Liver (tissue), 9 donors: ENCODE measurements around the gene NOP16. TPM values are rescaled to one million over a fixed set of nuclear protein-coding genes. Genes with fewer than 3 reads are reported as not detected.

Source experiments
- DNase-seq: peaks from one replicate; pipeline ENCODE4 v3.0.0-alpha.2; 2017; ENCODE audit warnings: low spot score
- H3K27ac ChIP-seq, 2 donors: one replicate each; pipeline ENCODE4 v1.7.0; 2013; ENCODE audit warnings: inconsistent platforms in 2 of 2, low read length in 2 of 2, control low read depth in 1 of 2, low read depth in 1 of 2, mild to moderate bottlenecking in 1 of 2
- H3K27me3 ChIP-seq, 4 donors: one replicate each; pipeline versions ENCODE4 v1.6.1 to v1.7.0; 2013; ENCODE audit warnings: low read length in 3 of 4, inconsistent platforms in 1 of 4, mild to moderate bottlenecking in 1 of 4, moderate library complexity in 1 of 4; ENCODE audit not compliant: control insufficient read depth in 4 of 4, insufficient read depth in 4 of 4
- H3K36me3 ChIP-seq, 4 donors: one replicate each; pipeline versions ENCODE4 v1.6.1 to v1.7.0; 2013; ENCODE audit warnings: low read length in 3 of 4, mild to moderate bottlenecking in 3 of 4, low read depth in 1 of 4, moderate library complexity in 1 of 4; ENCODE audit not compliant: control insufficient read depth in 4 of 4, insufficient read depth in 3 of 4
- H3K4me1 ChIP-seq, 4 donors: one replicate each; pipeline versions ENCODE4 v1.6.1 to v1.7.0; 2013; ENCODE audit warnings: low read length in 3 of 4, mild to moderate bottlenecking in 3 of 4, moderate library complexity in 1 of 4; ENCODE audit not compliant: control insufficient read depth in 4 of 4, insufficient read depth in 4 of 4
- H3K4me3 ChIP-seq, 3 donors: one replicate each; pipeline versions ENCODE4 v1.6.1 to v1.7.0; 2013; ENCODE audit warnings: low read length in 3 of 3, control low read depth in 1 of 3, low read depth in 1 of 3, mild to moderate bottlenecking in 1 of 3
- H3K9ac ChIP-seq, 2 donors: one replicate each; pipeline ENCODE4 v1.7.0; 2013; ENCODE audit warnings: low read length in 2 of 2, mild to moderate bottlenecking in 2 of 2, moderate library complexity in 2 of 2, control low read depth in 1 of 2, low read depth in 1 of 2
- H3K9me3 ChIP-seq, 4 donors: one replicate each; pipeline versions ENCODE4 v1.6.1 to v1.7.0; 2013; ENCODE audit warnings: low read length in 3 of 4; ENCODE audit not compliant: control insufficient read depth in 4 of 4
- ATF3 ChIP-seq: IDR thresholded peaks from 2 replicates; pipeline ENCODE4 v1.6.1; 2016; ENCODE audit warnings: antibody characterized with exemption
- CTCF ChIP-seq: fragments of 150-350 bp; IDR thresholded peaks from 2 replicates; pipeline ENCODE4 v1.5.1; 2017; ENCODE audit warnings: improper control_type of control experiment, low read depth, low read length; ENCODE audit not compliant: missing input control
- EGR1 ChIP-seq, 2 donors: IDR thresholded peaks; 2 replicates each; pipeline ENCODE4 v1.6.1; 2016 to 2018; ENCODE audit warnings: antibody characterized with exemption in 2 of 2, low read depth in 2 of 2
- FOXA1 ChIP-seq: IDR thresholded peaks from 2 replicates; pipeline ENCODE4 v1.6.1; 2016; ENCODE audit warnings: antibody characterized with exemption
- FOXA2 ChIP-seq: IDR thresholded peaks from 2 replicates; pipeline ENCODE4 v1.6.1; 2016; ENCODE audit warnings: antibody characterized with exemption
- HNF4A ChIP-seq, 2 donors: conservative IDR thresholded peaks; 2 replicates each; pipeline ENCODE4 v1.6.1; 2016; ENCODE audit warnings: antibody characterized with exemption in 2 of 2, mild to moderate bottlenecking in 2 of 2
- HNF4G ChIP-seq: IDR thresholded peaks from 2 replicates; pipeline ENCODE4 v1.6.1; 2016; ENCODE audit warnings: antibody characterized with exemption
- JUND ChIP-seq, 2 donors: IDR thresholded peaks; 2 replicates each; pipeline ENCODE4 v1.6.1; 2016; ENCODE audit warnings: antibody characterized with exemption in 2 of 2
- NR2F2 ChIP-seq: IDR thresholded peaks from 2 replicates; pipeline ENCODE4 v1.6.1; 2016; ENCODE audit warnings: antibody characterized with exemption
- RAD21 ChIP-seq, 2 donors: IDR thresholded peaks; 2 replicates each; pipeline ENCODE4 v1.6.1; 2016; ENCODE audit warnings: antibody characterized with exemption in 2 of 2, mild to moderate bottlenecking in 2 of 2
- RXRA ChIP-seq, 2 donors: IDR thresholded peaks; 2 replicates each; pipeline ENCODE4 v1.6.1; 2017 to 2018; ENCODE audit warnings: antibody characterized with exemption in 2 of 2, mild to moderate bottlenecking in 1 of 2
- SP1 ChIP-seq: IDR thresholded peaks from 2 replicates; pipeline ENCODE4 v1.6.1; 2018; ENCODE audit warnings: antibody characterized with exemption, mild to moderate bottlenecking
- TAF1 ChIP-seq: conservative IDR thresholded peaks from 2 replicates; pipeline ENCODE4 v1.6.1; 2016; ENCODE audit warnings: antibody characterized with exemption, mild to moderate bottlenecking
- YY1 ChIP-seq: IDR thresholded peaks from 2 replicates; pipeline ENCODE4 v1.6.1; 2016; ENCODE audit warnings: antibody characterized with exemption, mild to moderate bottlenecking
- ZBTB33 ChIP-seq: IDR thresholded peaks from 2 replicates; pipeline ENCODE4 v1.6.1; 2016; ENCODE audit warnings: antibody characterized with exemption
- WGBS: extraction: QIAGEN DNeasy Blood & Tissue Kit; methylation state at CpG from one replicate; pipeline ENCODE4 v1.1.7; 2013; 5-methylcytosine and 5-hydroxymethylcytosine counted together
- polyA plus RNA-seq, 2 donors: library from polyadenylated mRNA; stranded (reverse) in 1 of 2; unstranded in 1 of 2; fragments of 200-250 nt in 1 of 2; fragments of >200 nt in 1 of 2; fragmentation: Nextera tagmentation in 1 of 2; extraction: Ambion mirVana in 1 of 2; gene quantifications; one replicate each; pipeline versions ENCODE4 v1.2.1 to v1.2.3, GENCODE V29; 2013 to 2015
- total RNA-seq, 2 donors: library from RNA; depleted of rRNA; stranded (reverse); fragments of >200 nt; gene quantifications; one replicate each; pipeline ENCODE4 v1.2.3, GENCODE V29; 2014
- TF ChIP-seq, protein P1 (sequence below): IDR thresholded peaks from 2 replicates; pipeline ENCODE4 v1.6.1; 2016; ENCODE audit warnings: antibody characterized with exemption, mild to moderate bottlenecking
- TF ChIP-seq, protein P2 (sequence below): IDR thresholded peaks from 2 replicates; pipeline ENCODE4 v1.6.1; 2016; ENCODE audit warnings: antibody characterized with exemption
- donor health status: healthy.
- donor health status: healthy.
- donor health status: healthy.
- donor health status: healthy.
- donor health status: healthy.

NOP16 gene
- total and polyA plus RNA-seq, 4 donors: 6.1 to 41.2 (median 17.2) TPM

- TF ChIP-seq ATF3: no peak
These were observed 28.7 kb downstream of the NOP16 start (continued) for GRCh38 chr5:176359658-176360057.

- TF ChIP-seq SP1 (no peak), RXRA (IDR thresholded peaks at IDR 0.05) (no peak), FOXA2 (no peak), TAF1 (no peak), YY1 (no peak), NR2F2 (no peak), EGR1 (IDR thresholded peaks at IDR 0.05; ENCODE audit: low read depth in 2 of 2) (no peak), JUND (IDR thresholded peaks at IDR 0.05) (no peak), CTCF (no peak), FOXA1 (no peak), HNF4A (conservative IDR thresholded peaks at IDR 0.05) (no peak), ZBTB33 (no peak), HNF4G (no peak), ATF3 (no peak), RAD21 (IDR thresholded peaks at IDR 0.05) (no peak)
- TF ChIP-seq, protein P1, sequence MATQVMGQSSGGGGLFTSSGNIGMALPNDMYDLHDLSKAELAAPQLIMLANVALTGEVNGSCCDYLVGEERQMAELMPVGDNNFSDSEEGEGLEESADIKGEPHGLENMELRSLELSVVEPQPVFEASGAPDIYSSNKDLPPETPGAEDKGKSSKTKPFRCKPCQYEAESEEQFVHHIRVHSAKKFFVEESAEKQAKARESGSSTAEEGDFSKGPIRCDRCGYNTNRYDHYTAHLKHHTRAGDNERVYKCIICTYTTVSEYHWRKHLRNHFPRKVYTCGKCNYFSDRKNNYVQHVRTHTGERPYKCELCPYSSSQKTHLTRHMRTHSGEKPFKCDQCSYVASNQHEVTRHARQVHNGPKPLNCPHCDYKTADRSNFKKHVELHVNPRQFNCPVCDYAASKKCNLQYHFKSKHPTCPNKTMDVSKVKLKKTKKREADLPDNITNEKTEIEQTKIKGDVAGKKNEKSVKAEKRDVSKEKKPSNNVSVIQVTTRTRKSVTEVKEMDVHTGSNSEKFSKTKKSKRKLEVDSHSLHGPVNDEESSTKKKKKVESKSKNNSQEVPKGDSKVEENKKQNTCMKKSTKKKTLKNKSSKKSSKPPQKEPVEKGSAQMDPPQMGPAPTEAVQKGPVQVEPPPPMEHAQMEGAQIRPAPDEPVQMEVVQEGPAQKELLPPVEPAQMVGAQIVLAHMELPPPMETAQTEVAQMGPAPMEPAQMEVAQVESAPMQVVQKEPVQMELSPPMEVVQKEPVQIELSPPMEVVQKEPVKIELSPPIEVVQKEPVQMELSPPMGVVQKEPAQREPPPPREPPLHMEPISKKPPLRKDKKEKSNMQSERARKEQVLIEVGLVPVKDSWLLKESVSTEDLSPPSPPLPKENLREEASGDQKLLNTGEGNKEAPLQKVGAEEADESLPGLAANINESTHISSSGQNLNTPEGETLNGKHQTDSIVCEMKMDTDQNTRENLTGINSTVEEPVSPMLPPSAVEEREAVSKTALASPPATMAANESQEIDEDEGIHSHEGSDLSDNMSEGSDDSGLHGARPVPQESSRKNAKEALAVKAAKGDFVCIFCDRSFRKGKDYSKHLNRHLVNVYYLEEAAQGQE: no peak
- TF ChIP-seq, protein P2, sequence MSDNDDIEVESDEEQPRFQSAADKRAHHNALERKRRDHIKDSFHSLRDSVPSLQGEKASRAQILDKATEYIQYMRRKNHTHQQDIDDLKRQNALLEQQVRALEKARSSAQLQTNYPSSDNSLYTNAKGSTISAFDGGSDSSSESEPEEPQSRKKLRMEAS: no peak
- no peak for DNase-seq
- H3K4me3 ChIP-seq: no peak overlapping the region
- H3K36me3 ChIP-seq: peaks cover 0 to 45% (median 38%) of the 10 kb centered on the region in 4 donors
- H3K9me3 ChIP-seq: no peaks in the 10 kb centered on the region
- H3K4me1 ChIP-seq: peaks cover 0 to 18% (median 5%) of the 10 kb centered on the region in 4 donors
- no peaks in the 10 kb centered on the region for H3K27me3 ChIP-seq
- no peak overlapping the region for H3K27ac ChIP-seq
- H3K9ac ChIP-seq: no peak overlapping the region
- WGBS: 98% methylated on average over 3 of the region's 3 CpGs
These were observed 32.2 kb downstream of the NOP16 start for GRCh38 chr5:176356179-176356566.
